KMS-11 (cell line): Measurements from ENCODE around the gene NT5DC3.

Experiments
- H2AFZ ChIP-seq: fragments of 200-600 bp; sonication (generic); 2 replicates; pipeline ENCODE4 v1.6.1; 2016; ENCODE audit warnings: antibody characterized with exemption, mixed run types, low read depth
- H3K27ac ChIP-seq: fragments of 200-600 bp; sonication (generic); 2 replicates; pipeline ENCODE4 v1.6.1; 2016; ENCODE audit warnings: mild to moderate bottlenecking, mixed run types
- H3K27me3 ChIP-seq: fragments of 200-600 bp; sonication (generic); 2 replicates; pipeline ENCODE4 v1.6.1; 2017; ENCODE audit warnings: mild to moderate bottlenecking, low read depth, mixed run types, moderate library complexity; ENCODE audit not compliant: insufficient read depth
- H3K36me3 ChIP-seq: fragments of 200-600 bp; sonication (generic); 2 replicates; pipeline ENCODE4 v1.6.1; 2017; ENCODE audit warnings: mild to moderate bottlenecking, mixed run types; ENCODE audit not compliant: insufficient read depth
- H3K4me1 ChIP-seq: fragments of 200-600 bp; sonication (generic); 2 replicates; pipeline ENCODE4 v1.6.1; 2016; ENCODE audit warnings: mild to moderate bottlenecking, low read depth, mixed run types; ENCODE audit not compliant: poor library complexity, severe bottlenecking
- H3K4me2 ChIP-seq: fragments of 200-600 bp; sonication (generic); 2 replicates; pipeline ENCODE4 v1.7.0; 2016; ENCODE audit warnings: mild to moderate bottlenecking, mixed run types
- H3K4me3 ChIP-seq: fragments of 200-600 bp; sonication (generic); IDR thresholded peaks from 2 replicates; pipeline ENCODE4 v1.6.1; 2017; ENCODE audit warnings: low read depth, low read length, mixed read lengths; ENCODE audit not compliant: insufficient read depth
- H3K79me2 ChIP-seq: fragments of 200-600 bp; sonication (generic); 2 replicates; pipeline ENCODE4 v1.6.1; 2016; ENCODE audit warnings: low read depth, mixed run types; ENCODE audit not compliant: insufficient read depth
- H3K9ac ChIP-seq: fragments of 200-600 bp; sonication (generic); 2 replicates; pipeline ENCODE4 v1.6.1; 2016; ENCODE audit warnings: mild to moderate bottlenecking, mixed run types
- H4K20me1 ChIP-seq: fragments of 200-600 bp; sonication (generic); 2 replicates; pipeline ENCODE4 v1.6.1; 2016; ENCODE audit warnings: mild to moderate bottlenecking, mixed run types; ENCODE audit not compliant: insufficient read depth
- TF ChIP-seq, protein P1 (sequence below): fragments of 200-600 bp; sonication (generic); conservative IDR thresholded peaks from 2 replicates; pipeline ENCODE4 v1.6.1; 2017; ENCODE audit warnings: low read depth, mild to moderate bottlenecking, antibody characterized with exemption, low read length, moderate library complexity, mixed read lengths

Gene NT5DC3

DNA sequence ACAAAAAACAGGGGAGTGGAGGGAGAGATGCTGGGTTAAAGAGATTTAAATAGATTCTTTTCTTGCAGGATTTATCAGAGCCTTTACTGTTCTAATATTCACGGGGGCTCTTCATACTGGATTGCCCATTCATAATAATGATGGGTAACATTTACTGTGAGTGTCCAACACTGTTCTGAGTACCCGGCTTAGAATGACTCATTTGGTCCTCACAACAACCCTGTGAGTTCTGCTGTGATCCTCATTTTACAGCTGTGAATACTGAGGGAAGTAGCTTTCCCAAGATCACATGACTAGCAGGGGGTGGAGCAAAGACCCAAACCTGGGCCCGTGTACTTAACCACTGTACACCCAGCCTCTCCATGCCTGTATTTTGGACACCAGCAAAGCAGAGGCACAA lies 113.4 kb downstream of the NT5DC3 start:
- H4K20me1 ChIP-seq, result no peaks in the 10 kb centered on the region
- H3K9ac ChIP-seq, result no peak overlapping the region
- H3K79me2 ChIP-seq, result no peaks in the 10 kb centered on the region
- TF ChIP-seq, protein P1, sequence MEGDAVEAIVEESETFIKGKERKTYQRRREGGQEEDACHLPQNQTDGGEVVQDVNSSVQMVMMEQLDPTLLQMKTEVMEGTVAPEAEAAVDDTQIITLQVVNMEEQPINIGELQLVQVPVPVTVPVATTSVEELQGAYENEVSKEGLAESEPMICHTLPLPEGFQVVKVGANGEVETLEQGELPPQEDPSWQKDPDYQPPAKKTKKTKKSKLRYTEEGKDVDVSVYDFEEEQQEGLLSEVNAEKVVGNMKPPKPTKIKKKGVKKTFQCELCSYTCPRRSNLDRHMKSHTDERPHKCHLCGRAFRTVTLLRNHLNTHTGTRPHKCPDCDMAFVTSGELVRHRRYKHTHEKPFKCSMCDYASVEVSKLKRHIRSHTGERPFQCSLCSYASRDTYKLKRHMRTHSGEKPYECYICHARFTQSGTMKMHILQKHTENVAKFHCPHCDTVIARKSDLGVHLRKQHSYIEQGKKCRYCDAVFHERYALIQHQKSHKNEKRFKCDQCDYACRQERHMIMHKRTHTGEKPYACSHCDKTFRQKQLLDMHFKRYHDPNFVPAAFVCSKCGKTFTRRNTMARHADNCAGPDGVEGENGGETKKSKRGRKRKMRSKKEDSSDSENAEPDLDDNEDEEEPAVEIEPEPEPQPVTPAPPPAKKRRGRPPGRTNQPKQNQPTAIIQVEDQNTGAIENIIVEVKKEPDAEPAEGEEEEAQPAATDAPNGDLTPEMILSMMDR, result no peak
- H3K4me2 ChIP-seq, result no peak overlapping the region
- H3K36me3 ChIP-seq, result no peaks in the 10 kb centered on the region
- no peak overlapping the region for H3K27ac ChIP-seq
- H3K4me1 ChIP-seq, result no peaks in the 10 kb centered on the region
- no peaks in the 10 kb centered on the region for H3K27me3 ChIP-seq
- H2AFZ ChIP-seq, result no peak overlapping the region
- H3K4me3 ChIP-seq, result no peak overlapping the region

DNA sequence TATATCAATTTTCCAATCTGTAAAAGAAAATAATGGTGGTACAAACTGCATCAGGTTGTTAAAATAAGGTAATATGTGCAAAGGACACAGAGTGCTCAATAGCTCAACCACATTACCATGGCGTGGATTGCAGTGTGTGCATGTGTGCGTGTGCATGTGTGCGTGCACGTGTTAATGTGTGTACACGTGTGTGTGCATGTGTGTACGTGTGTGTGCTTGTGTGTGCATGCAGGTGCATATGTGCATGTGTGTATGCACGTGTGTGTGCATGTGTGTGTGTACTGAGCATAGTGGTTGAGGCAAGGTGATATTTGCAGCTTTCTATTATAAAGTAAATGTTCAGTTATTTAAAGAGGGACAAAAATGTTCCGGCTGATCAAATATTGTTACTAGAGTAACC lies 115.6 kb downstream of the NT5DC3 start:
- TF ChIP-seq, protein P1, result no peak

More for the DNA sequence above, 115.6 kb downstream of the NT5DC3 start:
- Histone ChIP-seq H3K36me3 (no peaks in the 10 kb centered on the region), H3K27ac (no peak overlapping the region), H3K27me3 (no peaks in the 10 kb centered on the region), H2AFZ (no peak overlapping the region), H3K9ac (no peak overlapping the region), H3K4me1 (no peaks in the 10 kb centered on the region), H3K79me2 (no peaks in the 10 kb centered on the region), H3K4me3 (no peak overlapping the region), H4K20me1 (no peaks in the 10 kb centered on the region), H3K4me2 (no peak overlapping the region)
